ENCODE results near the gene SMIM12. TPM values are rescaled to one million over a fixed set of nuclear protein-coding genes. Genes with fewer than 3 reads are reported as not detected.

Gene SMIM12
- total and polyA plus RNA-seq, 2 of the 8 experiments (the other 6 are each of a cell fraction or from before 2014, with no cell fraction given): 40.9 to 49.2 TPM

GRCh38 chr1:34896612-34897011, 37.1 kb upstream of the SMIM12 start:
- peaks cover 0 to 6% of the 10 kb centered on the region in 2 experiments; a peak in 2 of 4 replicates for H3K9me3 ChIP-seq (ENCODE audit: insufficient read depth in 2 of 2, low read depth in 1 of 2, low read length in 1 of 2)
- H3K4ac ChIP-seq (replicated peaks; ENCODE audit: insufficient read length, low read depth, low read length): no peak overlapping the region
- no peaks in the 10 kb centered on the region for H3K79me2 ChIP-seq (ENCODE audit: control insufficient read depth in 1 of 2, insufficient read depth in 2 of 2, low read length in 2 of 2)
- H3K14ac ChIP-seq (ENCODE audit: insufficient read length): no peak overlapping the region
- no peak overlapping the region for H2BK15ac ChIP-seq (ENCODE audit: low read length)
- no peak overlapping the region for H3K18ac ChIP-seq (ENCODE audit: extremely low read depth, low read length)
- TF ChIP-seq CHD2 (IDR thresholded peaks at IDR 0.05; ENCODE audit: low read length) (no peak), POLR2A (IDR thresholded peaks at IDR 0.05; ENCODE audit: control extremely low read depth in 1 of 2, low read depth in 2 of 2, low read length in 2 of 2) (no peak), CTCF (IDR thresholded peaks at IDR 0.05; ENCODE audit: control extremely low read depth in 1 of 3, insufficient read depth in 1 of 3, low read depth in 1 of 3, low read length in 3 of 3) (peak in 1 of 3 experiments; percentile 3; a peak in 1 of 4 replicates), ATF3 (IDR thresholded peaks at IDR 0.05; ENCODE audit: insufficient read depth, low read depth, low read length) (no peak), GTF2F1 (IDR thresholded peaks at IDR 0.05; ENCODE audit: borderline replicate concordance, low read depth, low read length) (no peak), RAD21 (IDR thresholded peaks at IDR 0.05 in 1 of 2, conservative IDR thresholded peaks at IDR 0.05 in 1 of 2; ENCODE audit: low read depth in 2 of 2, low read length in 2 of 2) (peak; percentile 54 to 56)
- H3K4me3 ChIP-seq (ENCODE audit: extremely low read depth in 1 of 4, insufficient read depth in 2 of 4, low read depth in 3 of 4, low read length in 4 of 4): no peak overlapping the region
- 82% methylated on average over 1 of the region's 1 CpG; no CpG with 5 or more reads in 1 of the 2 experiments for WGBS, 2 experiments (ENCODE audit: extremely low coverage in 1 of 2, insufficient coverage in 1 of 2, insufficient read length in 1 of 2, insufficient replicate concordance in 2 of 2, low coverage in 1 of 2, low lambda C conversion rate in 2 of 2, missing lambda C conversion rate in 1 of 2)
- no peaks in the 10 kb centered on the region for H4K20me1 ChIP-seq (replicated peaks in 1 of 2; ENCODE audit: control insufficient read depth in 1 of 2, insufficient read depth in 2 of 2, low read length in 2 of 2)
- no peak overlapping the region for H2BK120ac ChIP-seq (replicated peaks; ENCODE audit: low read depth, low read length)
- no peak overlapping the region for H2AFZ ChIP-seq (ENCODE audit: low read length)
- no peak overlapping the region for H4K91ac ChIP-seq (replicated peaks; ENCODE audit: insufficient read length, low read length)
- no peak overlapping the region for H2BK12ac ChIP-seq (ENCODE audit: low read depth, low read length)
- no peak overlapping the region for H3K27ac ChIP-seq (ENCODE audit: low read depth, low read length)
- no peak overlapping the region for H4K5ac ChIP-seq (ENCODE audit: insufficient read length, low read depth, low read length)
- H3K27me3 ChIP-seq (replicated peaks in 1 of 4; ENCODE audit: control insufficient read depth in 3 of 4, extremely low read depth in 1 of 4, insufficient read depth in 3 of 4, low read length in 3 of 4): no peaks in the 10 kb centered on the region
- no peak overlapping the region for H2BK20ac ChIP-seq (ENCODE audit: low read length)
- no peaks in the 10 kb centered on the region for H3K23me2 ChIP-seq (ENCODE audit: low read depth, low read length)
- H3K79me1 ChIP-seq (ENCODE audit: low read depth, low read length): no peaks in the 10 kb centered on the region
- H3K36me3 ChIP-seq (ENCODE audit: control insufficient read depth in 2 of 4, insufficient read depth in 4 of 4, low read length in 3 of 4): no peaks in the 10 kb centered on the region
- H3K9ac ChIP-seq (replicated peaks in 1 of 4; ENCODE audit: extremely low read depth in 1 of 4, low read depth in 3 of 4, low read length in 3 of 4): no peak overlapping the region
- no peak overlapping the region for H3K23ac ChIP-seq (ENCODE audit: insufficient read length)
- H3K56ac ChIP-seq (replicated peaks; ENCODE audit: insufficient read length, low read depth, low read length): no peak overlapping the region
- peaks cover 0 to 3% (median 0%) of the 10 kb centered on the region in 4 experiments; a peak in 1 of 7 replicates for H3K4me1 ChIP-seq (replicated peaks in 1 of 4; ENCODE audit: control insufficient read depth in 3 of 4, insufficient read depth in 4 of 4, low read length in 3 of 4)
- no peak overlapping the region for H3K4me2 ChIP-seq (ENCODE audit: insufficient read depth in 1 of 2, low read depth in 2 of 2, low read length in 2 of 2)
- no peak for FAIRE-seq
- H2AK5ac ChIP-seq (ENCODE audit: low read depth, low read length): no peak overlapping the region
- no peak for DNase-seq (ENCODE audit: low read depth in 1 of 2, low spot score in 2 of 2)
- no peak overlapping the region for H2BK5ac ChIP-seq (ENCODE audit: low read depth, low read length)
- ChIA-PET POLR2A (ENCODE audit: partially characterized antibody) (interaction anchor here (2.4 kb wide), 1 partner anchor 11 kb away, joined by 10 read pairs; no protein-coding TSS in a partner anchor), CTCF (ENCODE audit: partially characterized antibody) (interaction anchor here (0.6 to 1.9 kb wide), 4 partner anchors 9 to 133 kb away, joined by 3 to 6 read pairs (median 4); partner anchors contain the start of gene DLGAP3)
- no peak overlapping the region for H4K8ac ChIP-seq (ENCODE audit: extremely low read depth, insufficient read depth, low read length)
